Neural progenitor cell (in vitro differentiated cells): ENCODE results near the gene HTR7. TPM values are rescaled to one million over a fixed set of nuclear protein-coding genes. Genes with fewer than 3 reads are reported as not detected.

Experiments
- DNase-seq: peaks from one replicate; pipeline ENCODE4 v3.0.0-alpha.2; 2016; ENCODE audit warnings: low spot score
- H2AFZ ChIP-seq: fragments of 200-600 bp; sonication (generic); replicated peaks from 2 replicates; pipeline ENCODE4 v1.6.1; 2016; ENCODE audit warnings: antibody characterized with exemption
- H3F3A ChIP-seq: fragments of 200-600 bp; sonication (generic); 2 replicates; pipeline ENCODE4 v1.6.1; 2016; ENCODE audit warnings: antibody characterized with exemption, low read depth
- H3K27ac ChIP-seq: fragments of 200-600 bp; sonication (generic); 2 replicates; pipeline ENCODE4 v1.5.1; 2016; ENCODE audit warnings: mild to moderate bottlenecking
- H3K27me3 ChIP-seq: fragments of 200-600 bp; sonication (generic); 2 replicates; pipeline ENCODE4 v1.6.1; 2016; ENCODE audit warnings: mild to moderate bottlenecking, moderate library complexity
- H3K36me3 ChIP-seq: fragments of 200-600 bp; sonication (generic); 2 replicates; pipeline ENCODE4 v1.5.1; 2016
- H3K4me1 ChIP-seq: fragments of 200-600 bp; sonication (generic); 2 replicates; pipeline ENCODE4 v1.6.1; 2016; ENCODE audit warnings: mixed run types
- H3K4me2 ChIP-seq: fragments of 200-600 bp; sonication (generic); 2 replicates; pipeline ENCODE4 v1.6.1; 2016
- H3K4me3 ChIP-seq: fragments of 200-600 bp; sonication (generic); 2 replicates; pipeline ENCODE4 v1.5.1; 2016
- H3K79me2 ChIP-seq: fragments of 200-600 bp; sonication (generic); 2 replicates; pipeline ENCODE4 v1.6.1; 2016; ENCODE audit warnings: low read depth
- H3K9ac ChIP-seq: fragments of 200-600 bp; sonication (generic); 2 replicates; pipeline ENCODE4 v1.6.1; 2016
- H3K9me3 ChIP-seq: fragments of 200-600 bp; sonication (generic); 2 replicates; pipeline ENCODE4 v1.5.1; 2016; ENCODE audit warnings: low read depth
- H4K20me1 ChIP-seq: fragments of 200-600 bp; sonication (generic); 2 replicates; pipeline ENCODE4 v1.6.1; 2016; ENCODE audit warnings: low read depth
- H3K27ac Mint-ChIP-seq: 3 replicates; pipeline ENCODE4 v1.8.0; 2021; ENCODE audit warnings: mixed read lengths
- H3K27me3 Mint-ChIP-seq: 2 replicates; pipeline ENCODE4 v1.8.0; 2022; ENCODE audit warnings: low read depth, mild to moderate bottlenecking, inconsistent platforms, moderate library complexity, mixed read lengths; ENCODE audit not compliant: insufficient read depth
- H3K36me3 Mint-ChIP-seq: 3 replicates; pipeline ENCODE4 v1.8.0; 2021; ENCODE audit warnings: mixed read lengths
- H3K4me1 Mint-ChIP-seq: 3 replicates; pipeline ENCODE4 v1.8.0; 2021; ENCODE audit warnings: mixed read lengths
- H3K4me3 Mint-ChIP-seq: 3 replicates; pipeline ENCODE4 v1.8.0; 2021; ENCODE audit warnings: mild to moderate bottlenecking, moderate library complexity, mixed read lengths
- H3K9me3 Mint-ChIP-seq: 3 replicates; pipeline ENCODE4 v1.8.0; 2020; ENCODE audit warnings: mixed read lengths
- EZH2 ChIP-seq: fragments of 200-600 bp; sonication (generic); IDR thresholded peaks from 2 replicates; pipeline ENCODE4 v1.6.1; 2017; ENCODE audit warnings: antibody characterized with exemption, mild to moderate bottlenecking, moderate library complexity
- EZH2phosphoT487 ChIP-seq: fragments of 200-600 bp; sonication (generic); IDR thresholded peaks from 2 replicates; pipeline ENCODE4 v1.6.1; 2017; ENCODE audit warnings: antibody characterized with exemption
- total RNA-seq: library from RNA; depleted of rRNA; stranded (reverse); fragments of >200 nt; gene quantifications from 2 replicates; pipeline ENCODE4 v1.2.3, GENCODE V29; 2015; ENCODE audit warnings: low replicate concordance
- TF ChIP-seq, protein P1 (sequence below): fragments of 200-600 bp; sonication (generic); IDR thresholded peaks from 2 replicates; pipeline ENCODE4 v1.5.1; 2017; ENCODE audit warnings: antibody characterized with exemption, mild to moderate bottlenecking

Gene HTR7
- total RNA-seq, 1 donor from 2014 or later = not detected

DNA sequence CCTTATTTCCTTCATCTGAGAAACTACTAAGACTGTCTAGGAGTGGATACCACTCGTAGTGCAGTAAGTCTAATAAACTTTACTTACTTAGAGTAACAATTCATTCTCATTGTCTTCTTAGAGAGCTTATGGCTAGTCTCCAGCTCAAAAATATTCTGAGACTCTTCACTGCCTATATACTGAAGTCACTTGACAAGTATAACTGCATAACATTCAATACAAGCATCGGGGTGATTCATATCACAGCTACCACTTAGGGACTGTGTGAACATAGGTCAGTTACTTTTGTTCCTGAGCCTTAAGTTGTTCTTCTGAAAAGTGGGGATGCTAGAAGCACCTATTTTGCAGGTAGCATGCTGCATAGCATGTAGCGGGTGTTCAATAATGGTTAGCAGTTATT lies 111.0 kb downstream of the HTR7 start:
- no peak overlapping the region for H3K4me3 ChIP-seq
- H3K27me3 Mint-ChIP-seq = peaks cover 2% of the 10 kb centered on the region
- no peaks in the 10 kb centered on the region for H3K27me3 ChIP-seq
- no peak overlapping the region for H3K9ac ChIP-seq
- H3K9me3 Mint-ChIP-seq = no peaks in the 10 kb centered on the region
- H3F3A ChIP-seq = no peaks in the 10 kb centered on the region
- H4K20me1 ChIP-seq = no peaks in the 10 kb centered on the region
- H3K36me3 Mint-ChIP-seq = no peaks in the 10 kb centered on the region
- no peaks in the 10 kb centered on the region for H3K36me3 ChIP-seq
- no peak overlapping the region for H3K27ac Mint-ChIP-seq
- H3K4me1 Mint-ChIP-seq = no peaks in the 10 kb centered on the region
- H3K4me1 ChIP-seq = no peaks in the 10 kb centered on the region
- TF ChIP-seq EZH2phosphoT487 = no peak
- TF ChIP-seq, protein P1, sequence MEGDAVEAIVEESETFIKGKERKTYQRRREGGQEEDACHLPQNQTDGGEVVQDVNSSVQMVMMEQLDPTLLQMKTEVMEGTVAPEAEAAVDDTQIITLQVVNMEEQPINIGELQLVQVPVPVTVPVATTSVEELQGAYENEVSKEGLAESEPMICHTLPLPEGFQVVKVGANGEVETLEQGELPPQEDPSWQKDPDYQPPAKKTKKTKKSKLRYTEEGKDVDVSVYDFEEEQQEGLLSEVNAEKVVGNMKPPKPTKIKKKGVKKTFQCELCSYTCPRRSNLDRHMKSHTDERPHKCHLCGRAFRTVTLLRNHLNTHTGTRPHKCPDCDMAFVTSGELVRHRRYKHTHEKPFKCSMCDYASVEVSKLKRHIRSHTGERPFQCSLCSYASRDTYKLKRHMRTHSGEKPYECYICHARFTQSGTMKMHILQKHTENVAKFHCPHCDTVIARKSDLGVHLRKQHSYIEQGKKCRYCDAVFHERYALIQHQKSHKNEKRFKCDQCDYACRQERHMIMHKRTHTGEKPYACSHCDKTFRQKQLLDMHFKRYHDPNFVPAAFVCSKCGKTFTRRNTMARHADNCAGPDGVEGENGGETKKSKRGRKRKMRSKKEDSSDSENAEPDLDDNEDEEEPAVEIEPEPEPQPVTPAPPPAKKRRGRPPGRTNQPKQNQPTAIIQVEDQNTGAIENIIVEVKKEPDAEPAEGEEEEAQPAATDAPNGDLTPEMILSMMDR = no peak
- TF ChIP-seq EZH2 = no peak
- no peaks in the 10 kb centered on the region for H3K79me2 ChIP-seq
- no peak overlapping the region for H3K4me3 Mint-ChIP-seq
- H3K4me2 ChIP-seq = no peak overlapping the region
- no peaks in the 10 kb centered on the region for H3K9me3 ChIP-seq
- no peak overlapping the region for H2AFZ ChIP-seq
- H3K27ac ChIP-seq = no peak overlapping the region
- no peak for DNase-seq

DNA sequence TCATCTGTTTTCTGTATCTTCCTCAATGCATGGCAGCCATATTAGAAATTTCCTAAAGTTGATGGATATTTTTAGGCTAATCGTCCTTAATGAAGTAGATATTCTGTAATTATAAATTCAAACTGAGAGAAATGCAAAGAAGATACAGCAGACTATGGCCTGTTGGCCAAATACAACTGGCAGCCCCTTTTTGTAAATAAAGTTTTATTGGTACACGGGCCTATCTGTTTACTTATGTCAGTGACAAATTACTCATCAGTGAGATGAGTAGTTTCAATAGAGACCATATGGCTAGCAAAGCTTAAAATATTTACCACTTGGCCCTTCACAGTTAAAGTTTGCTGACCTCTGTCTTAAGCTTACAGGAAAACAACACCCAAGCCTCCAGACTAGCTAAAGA lies 112.3 kb downstream of the HTR7 start:
- no peak overlapping the region for H3K9ac ChIP-seq
- H3K36me3 ChIP-seq = no peaks in the 10 kb centered on the region
- Mint-ChIP-seq H3K9me3 (no peaks in the 10 kb centered on the region), H3K4me3 (no peak overlapping the region), H3K36me3 (no peaks in the 10 kb centered on the region), H3K27ac (no peak overlapping the region), H3K4me1 (no peaks in the 10 kb centered on the region), H3K27me3 (peaks cover 2% of the 10 kb centered on the region)
- TF ChIP-seq EZH2 = no peak
- TF ChIP-seq, protein P1 = no peak
- TF ChIP-seq EZH2phosphoT487 = no peak
- DNase-seq = no peak
- no peaks in the 10 kb centered on the region for H3K4me1 ChIP-seq
- no peak overlapping the region for H3K4me3 ChIP-seq
- H3K9me3 ChIP-seq = no peaks in the 10 kb centered on the region
- no peaks in the 10 kb centered on the region for H4K20me1 ChIP-seq
- no peaks in the 10 kb centered on the region for H3F3A ChIP-seq
- H3K79me2 ChIP-seq = no peaks in the 10 kb centered on the region
- no peak overlapping the region for H3K27ac ChIP-seq
- no peak overlapping the region for H2AFZ ChIP-seq
- H3K4me2 ChIP-seq = no peak overlapping the region
- no peaks in the 10 kb centered on the region for H3K27me3 ChIP-seq

DNA sequence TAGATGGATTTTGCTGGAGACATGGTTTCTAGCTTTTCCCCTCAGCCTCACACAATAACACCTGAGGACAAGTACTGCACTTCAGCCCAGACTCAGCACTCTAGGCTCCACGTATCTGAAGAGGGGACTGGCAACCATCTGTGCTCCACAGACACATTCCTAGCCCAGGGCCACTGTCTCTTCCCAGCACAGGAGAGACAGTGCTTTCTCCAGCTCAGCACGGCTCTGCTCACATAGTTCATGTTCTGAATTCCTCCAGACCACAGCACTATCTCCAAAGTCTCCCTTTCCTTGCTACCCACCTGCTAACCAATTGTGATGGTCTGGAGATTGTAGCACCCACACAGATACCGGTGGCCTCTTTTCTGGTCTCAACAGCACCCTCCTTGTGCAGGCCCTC lies 114.5 kb downstream of the HTR7 start:
- Mint-ChIP-seq H3K27ac (no peak overlapping the region), H3K4me1 (no peaks in the 10 kb centered on the region), H3K27me3 (no peaks in the 10 kb centered on the region), H3K9me3 (no peaks in the 10 kb centered on the region), H3K36me3 (no peaks in the 10 kb centered on the region), H3K4me3 (no peak overlapping the region)
- Histone ChIP-seq H4K20me1 (no peaks in the 10 kb centered on the region), H3K27me3 (no peaks in the 10 kb centered on the region), H3K36me3 (no peaks in the 10 kb centered on the region), H2AFZ (no peak overlapping the region), H3K27ac (no peak overlapping the region), H3K9me3 (no peaks in the 10 kb centered on the region), H3F3A (no peaks in the 10 kb centered on the region), H3K4me1 (no peaks in the 10 kb centered on the region), H3K9ac (no peak overlapping the region), H3K4me2 (no peak overlapping the region), H3K79me2 (no peaks in the 10 kb centered on the region), H3K4me3 (no peak overlapping the region)
- no peak for DNase-seq
- TF ChIP-seq EZH2phosphoT487 = no peak
- no peak for TF ChIP-seq EZH2
- TF ChIP-seq, protein P1 = no peak
